Heart right ventricle (tissue), 16 donors: ENCODE measurements around the gene GNG7. TPM values are rescaled to one million over a fixed set of nuclear protein-coding genes. Genes with fewer than 3 reads are reported as not detected.
A peak's percentile ranks its signal among the peaks of the same experiment; 100 is the strongest.

Experiments used
- ATAC-seq, 8 donors: fragments of 200-7000 bp; cut with Tn5 transposase; one replicate each; pipeline ENCODE4 v1.9.1; 2020; ENCODE audit warnings: mild to moderate bottlenecking in 8 of 8, moderate library complexity in 8 of 8, moderate number of reproducible peaks in 1 of 8
- DNase-seq, 2 donors: peaks; one replicate each; pipeline ENCODE4 v3.0.0-alpha.2; 2020
- H3K27ac ChIP-seq, 10 donors: fragments of 200-600 bp; sonication (generic) in 2 of 10; one replicate each; pipeline versions ENCODE4 v1.5.0 to v1.8.0; 2020 to 2022; ENCODE audit warnings: mild to moderate bottlenecking in 3 of 10
- H3K27me3 ChIP-seq, 7 donors: fragments of 200-600 bp; one replicate each; pipeline ENCODE4 v1.8.0; 2021 to 2022; ENCODE audit warnings: mild to moderate bottlenecking in 2 of 7
- H3K36me3 ChIP-seq, 9 donors: fragments of 200-600 bp; sonication (generic) in 1 of 9; one replicate each; pipeline versions ENCODE4 v1.5.0 to v1.8.0; 2020 to 2022; ENCODE audit warnings: mild to moderate bottlenecking in 2 of 9
- H3K4me1 ChIP-seq, 9 donors: fragments of 200-600 bp; sonication (generic) in 1 of 9; one replicate each; pipeline versions ENCODE4 v1.5.0 to v1.8.0; 2020 to 2022; ENCODE audit warnings: mild to moderate bottlenecking in 4 of 9
- H3K4me3 ChIP-seq, 10 donors: fragments of 200-600 bp; sonication (generic) in 2 of 10; one replicate each; pipeline versions ENCODE4 v1.5.0 to v1.8.0; 2020 to 2022; ENCODE audit warnings: mild to moderate bottlenecking in 7 of 10, moderate library complexity in 2 of 10
- H3K9me3 ChIP-seq, 11 donors: fragments of 200-600 bp in 10 of 11; sonication (generic) in 2 of 11; one replicate each; pipeline versions ENCODE4 v1.5.0 to v1.8.0; 2013 to 2022; ENCODE audit warnings: mild to moderate bottlenecking in 2 of 11, control low read depth in 1 of 11, moderate library complexity in 1 of 11
- WGBS, 2 donors: extraction: QIAGEN DNeasy Blood & Tissue Kit; methylation state at CpG; one replicate each; pipeline ENCODE4 v1.1.7; 2013; ENCODE audit warnings: inconsistent platforms in 1 of 2; 5-methylcytosine and 5-hydroxymethylcytosine counted together
- intact Hi-C, 10 donors: fragments of 100-400 bp; cut with DNase I; formaldehyde crosslinking; loops; one replicate each; pipeline versions ENCODE4 v1.11.1 to v1.14.2; 2022
- polyA plus RNA-seq, 2 donors: library from polyadenylated mRNA; stranded (reverse); fragments of 200-250 nt; gene quantifications; one replicate each; pipeline ENCODE4 v1.2.3, GENCODE V29; 2013
- total RNA-seq, 10 donors: library from RNA; stranded (reverse); fragmentation: NEBNext Ultra II Directional in 3 of 10; extraction: Animal tissue kit (Norgen Biotek cat#: 25700) in 3 of 10; gene quantifications; one replicate each; pipeline versions ENCODE4 v1.2.1 to v1.2.4, GENCODE V29; 2021 to 2023
- TF ChIP-seq, protein P1 (sequence below), 9 donors: fragments of 200-600 bp; sonication (generic) in 2 of 9; IDR thresholded peaks; one replicate each; pipeline versions ENCODE4 v1.5.0 to v1.8.0; 2021 to 2022; ENCODE audit warnings: antibody characterized with exemption in 9 of 9, mild to moderate bottlenecking in 5 of 9, moderate library complexity in 1 of 9
- donor health status: Arrhythmogenic right ventricular cardiomyopathy.
- donor health status: ischemic (EF 13 %, LVEDD 7.1; RV severe dilation, severe dysfunction).
- donor health status: healthy with polysubstance abuse.
- donor health status: DM: no; HTN: yes; CAD: no.
- donor health status: DM: no; HTN: no; CAD: no.
- donor health status: ischemic (EF 25% LVEDD 6.9; RV normal size, moderate dysfunction).
- donor health status: ischemic (EF 25% LVEDD 5.7; RV mildly dilated, moderate dysfunction).
- donor health status: healthy.
- donor health status: DM: yes; HTN: yes; CAD: no.
- donor health status: Ischemic cardiomyopathy.
- donor health status: ischemic (EF 35%, LVEDD 5.7; RV mildly dilated, moderate dysfunction).
- donor health status: nonischemic (EF 11% LVEDD 7.7; RV severe dilation, severe dysfunction).
- donor health status: DM: yes; HTN: yes; CAD: no.
- donor health status: PGD.
- donor health status: ischemic (EF 29% LVEDD 5.4; RV normal size, mild dysfunction).
- donor health status: nonischemic (EF 23%, LVEDD 6.1; RV moderate dilation, normal function).

GNG7 gene
- total and polyA plus RNA-seq, 12 donors: 8.4 to 56.9 (median 39.1) TPM

DNA sequence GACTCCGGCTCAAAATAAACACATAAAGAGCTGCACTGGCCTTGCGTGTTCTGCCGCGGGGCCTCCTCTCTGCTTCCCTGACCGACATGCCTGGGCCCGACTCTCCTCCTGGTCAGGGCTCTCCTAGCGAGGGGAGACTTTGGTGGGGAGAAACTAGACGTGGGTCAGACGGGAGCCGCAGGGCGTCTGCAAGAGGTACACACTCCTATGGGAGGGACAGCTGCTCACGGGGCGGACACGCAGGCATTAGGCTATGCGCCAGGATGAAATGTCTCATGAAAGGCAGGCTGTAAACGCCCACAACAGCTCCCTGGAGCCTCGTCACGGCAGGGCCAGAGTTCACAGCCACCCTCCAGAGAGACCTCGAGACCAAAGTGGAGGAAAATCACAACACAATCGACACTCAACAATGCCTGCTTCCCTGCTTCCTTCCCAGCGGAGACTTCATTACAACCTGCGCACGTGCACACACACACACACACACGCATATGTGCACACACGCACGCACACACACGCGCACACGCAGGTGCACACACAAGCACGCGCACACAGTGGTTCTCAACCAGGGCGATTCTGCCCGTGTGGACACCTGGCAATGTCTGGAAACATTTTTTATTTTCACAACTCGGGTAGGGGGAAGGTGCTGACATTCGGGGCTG lies 31.6 kb upstream of the GNG7 start:
- 89 to 90% methylated on average over 35 of the region's 35 CpGs for WGBS, 2 donors
- no peak overlapping the region for H3K27ac ChIP-seq
- peaks cover 0 to 5% (median 0%) of the 10 kb centered on the region in 11 donors for H3K9me3 ChIP-seq
- ATAC-seq (no peak), DNase-seq (no peak)
- H3K27me3 ChIP-seq: no peaks in the 10 kb centered on the region
- peaks cover 0 to 23% (median 8%) of the 10 kb centered on the region in 9 donors for H3K4me1 ChIP-seq
- intact Hi-C loops: no loop called here
- TF ChIP-seq, protein P1, sequence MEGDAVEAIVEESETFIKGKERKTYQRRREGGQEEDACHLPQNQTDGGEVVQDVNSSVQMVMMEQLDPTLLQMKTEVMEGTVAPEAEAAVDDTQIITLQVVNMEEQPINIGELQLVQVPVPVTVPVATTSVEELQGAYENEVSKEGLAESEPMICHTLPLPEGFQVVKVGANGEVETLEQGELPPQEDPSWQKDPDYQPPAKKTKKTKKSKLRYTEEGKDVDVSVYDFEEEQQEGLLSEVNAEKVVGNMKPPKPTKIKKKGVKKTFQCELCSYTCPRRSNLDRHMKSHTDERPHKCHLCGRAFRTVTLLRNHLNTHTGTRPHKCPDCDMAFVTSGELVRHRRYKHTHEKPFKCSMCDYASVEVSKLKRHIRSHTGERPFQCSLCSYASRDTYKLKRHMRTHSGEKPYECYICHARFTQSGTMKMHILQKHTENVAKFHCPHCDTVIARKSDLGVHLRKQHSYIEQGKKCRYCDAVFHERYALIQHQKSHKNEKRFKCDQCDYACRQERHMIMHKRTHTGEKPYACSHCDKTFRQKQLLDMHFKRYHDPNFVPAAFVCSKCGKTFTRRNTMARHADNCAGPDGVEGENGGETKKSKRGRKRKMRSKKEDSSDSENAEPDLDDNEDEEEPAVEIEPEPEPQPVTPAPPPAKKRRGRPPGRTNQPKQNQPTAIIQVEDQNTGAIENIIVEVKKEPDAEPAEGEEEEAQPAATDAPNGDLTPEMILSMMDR (IDR thresholded peaks at IDR 0.05): no peak
- H3K4me3 ChIP-seq: no peak overlapping the region
- H3K36me3 ChIP-seq: peaks cover 0 to 52% (median 3%) of the 10 kb centered on the region in 9 donors

DNA sequence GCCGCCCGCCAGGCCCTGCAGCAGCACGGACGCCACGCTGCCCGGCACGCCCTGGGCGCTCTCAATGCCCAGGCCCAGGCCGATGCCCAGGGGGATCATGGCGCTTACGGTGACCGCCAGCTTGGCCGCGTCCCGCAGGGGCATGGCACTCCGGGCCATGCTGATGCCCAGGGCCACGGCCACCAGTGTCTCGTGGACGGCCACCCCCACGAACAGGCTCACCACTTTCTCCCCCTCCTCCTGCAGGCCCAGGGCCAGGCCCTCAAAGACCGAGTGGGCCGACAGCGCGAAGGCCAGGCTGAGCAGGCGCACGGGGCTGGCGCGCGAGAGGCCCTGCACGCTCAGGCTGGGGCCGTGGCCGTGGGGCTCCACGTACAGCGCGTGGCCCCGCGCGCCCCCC lies 30.4 kb upstream of the GNG7 start:
- Histone ChIP-seq H3K27me3 (peaks cover 0 to 2% (median 0%) of the 10 kb centered on the region in 7 donors), H3K36me3 (peaks cover 0 to 52% (median 3%) of the 10 kb centered on the region in 9 donors), H3K4me3 (no peak overlapping the region), H3K4me1 (peaks cover 0 to 11% (median 0%) of the 10 kb centered on the region in 9 donors), H3K27ac (no peak overlapping the region), H3K9me3 (peaks cover 0 to 5% (median 0%) of the 10 kb centered on the region in 11 donors)
- intact Hi-C loops: no loop called here
- 95 to 96% methylated on average over 38 of the region's 38 CpGs for WGBS, 2 donors
- TF ChIP-seq, protein P1 (IDR thresholded peaks at IDR 0.05): no peak
- ATAC-seq (no peak), DNase-seq (no peak)

DNA sequence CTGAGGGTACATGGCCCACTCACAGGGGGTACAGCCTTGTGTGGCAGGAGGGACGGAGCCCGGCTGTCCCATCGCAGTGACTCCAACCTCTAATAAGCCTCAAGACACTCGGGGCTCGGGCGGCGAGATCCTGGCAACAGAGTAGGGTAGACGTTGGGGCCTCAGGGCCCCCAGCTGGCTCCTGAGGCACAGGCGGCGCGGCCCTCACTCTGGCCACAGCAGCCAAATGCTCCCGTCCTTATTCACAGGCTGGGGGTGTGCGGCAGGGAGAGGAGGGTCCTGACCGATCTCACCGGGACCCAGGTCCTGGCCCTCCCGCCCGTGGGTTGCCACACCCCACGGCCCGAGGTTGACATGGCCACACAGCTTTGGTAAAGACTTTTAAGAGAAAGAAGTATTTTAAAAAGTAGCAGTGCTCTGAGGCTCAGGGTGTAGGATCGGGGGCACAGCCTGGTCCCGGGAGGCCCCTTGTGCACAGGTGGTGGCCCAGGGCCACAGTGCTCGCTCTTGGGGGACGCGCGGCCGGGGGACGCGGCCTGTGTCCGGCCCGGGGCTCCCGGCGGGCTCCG lies 29.7 kb upstream of the GNG7 start:
- no peak for DNase-seq
- ATAC-seq: no peak
- H3K27ac ChIP-seq: no peak overlapping the region
- H3K36me3 ChIP-seq: peaks cover 0 to 52% (median 3%) of the 10 kb centered on the region in 9 donors
- peaks cover 0 to 6% (median 0%) of the 10 kb centered on the region in 9 donors for H3K4me1 ChIP-seq
- WGBS, 2 donors: 95 to 96% methylated on average over 33 of the region's 33 CpGs
- H3K9me3 ChIP-seq: peaks cover 0 to 5% (median 0%) of the 10 kb centered on the region in 11 donors
- intact Hi-C loops: no loop called here
- TF ChIP-seq, protein P1 (IDR thresholded peaks at IDR 0.05): no peak
- H3K27me3 ChIP-seq: peaks cover 0 to 6% (median 4%) of the 10 kb centered on the region in 7 donors
- H3K4me3 ChIP-seq: no peak overlapping the region

DNA sequence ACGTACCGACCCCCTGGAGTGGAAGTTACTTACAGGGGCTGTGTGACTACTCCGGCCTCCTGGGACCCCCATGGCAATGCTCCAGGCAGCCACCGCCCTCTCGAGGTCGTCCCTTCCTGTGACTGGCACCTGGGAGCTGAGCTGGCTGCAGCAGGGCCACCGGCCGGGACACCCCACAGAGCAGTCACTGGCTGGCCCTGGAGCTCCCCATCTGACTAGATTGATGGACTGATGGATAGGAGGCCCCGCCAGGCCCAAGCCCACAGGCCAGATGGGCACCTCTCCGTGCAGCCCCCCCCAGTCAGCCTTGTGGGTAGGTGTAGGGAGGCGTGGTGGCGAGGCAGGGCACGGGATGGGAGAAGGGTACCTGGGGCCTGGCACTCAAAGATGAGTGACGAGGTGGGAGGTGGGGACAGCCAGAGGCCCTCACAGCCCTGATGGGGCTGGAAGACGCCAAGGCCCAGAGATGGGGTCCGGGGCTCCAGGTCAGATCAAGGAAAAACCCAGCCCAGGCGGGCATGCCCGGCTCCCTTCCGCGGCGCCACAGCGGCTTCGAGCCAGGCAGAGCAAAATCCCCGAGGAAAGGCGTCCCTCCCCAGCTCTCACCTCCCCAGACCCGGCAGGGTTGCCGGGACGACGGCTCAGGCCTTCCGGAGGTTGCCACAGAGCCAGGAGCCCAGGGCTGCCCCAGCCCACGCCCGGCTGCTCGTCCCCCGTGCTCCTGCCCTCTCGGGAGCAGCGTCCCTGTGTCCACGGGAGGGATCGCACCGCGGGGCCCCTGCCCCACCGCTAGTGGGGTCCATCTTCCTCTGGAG lies 28.9 kb upstream of the GNG7 start:
- peaks cover 0 to 46% (median 0%) of the 10 kb centered on the region in 9 donors for H3K36me3 ChIP-seq
- peak in 1 of 8 donors; percentile 10 for ATAC-seq
- WGBS, 2 donors: 84 to 88% methylated on average over 41 of the region's 41 CpGs
- DNase-seq: no peak
- TF ChIP-seq, protein P1 (IDR thresholded peaks at IDR 0.05): no peak
- H3K27me3 ChIP-seq: peaks cover 0 to 15% (median 13%) of the 10 kb centered on the region in 7 donors
- H3K9me3 ChIP-seq: peaks cover 0 to 3% (median 0%) of the 10 kb centered on the region in 11 donors
- H3K4me3 ChIP-seq: no peak overlapping the region
- intact Hi-C loops: no loop called here
- H3K27ac ChIP-seq: no peak overlapping the region
- H3K4me1 ChIP-seq: no peaks in the 10 kb centered on the region
